ENCODE results near the gene C1QA.
"Not testable (repeated sequence)": the region's sequence is repeated elsewhere in the genome, so short reads cannot be mapped to it uniquely, and the experiment has no call there.

C1QA gene

GRCh38 chr1:22673486-22674409 lies 37.3 kb downstream of the C1QA start:
- no peak overlapping the region for H3K9ac ChIP-seq
- TF ChIP-seq, protein P1, sequence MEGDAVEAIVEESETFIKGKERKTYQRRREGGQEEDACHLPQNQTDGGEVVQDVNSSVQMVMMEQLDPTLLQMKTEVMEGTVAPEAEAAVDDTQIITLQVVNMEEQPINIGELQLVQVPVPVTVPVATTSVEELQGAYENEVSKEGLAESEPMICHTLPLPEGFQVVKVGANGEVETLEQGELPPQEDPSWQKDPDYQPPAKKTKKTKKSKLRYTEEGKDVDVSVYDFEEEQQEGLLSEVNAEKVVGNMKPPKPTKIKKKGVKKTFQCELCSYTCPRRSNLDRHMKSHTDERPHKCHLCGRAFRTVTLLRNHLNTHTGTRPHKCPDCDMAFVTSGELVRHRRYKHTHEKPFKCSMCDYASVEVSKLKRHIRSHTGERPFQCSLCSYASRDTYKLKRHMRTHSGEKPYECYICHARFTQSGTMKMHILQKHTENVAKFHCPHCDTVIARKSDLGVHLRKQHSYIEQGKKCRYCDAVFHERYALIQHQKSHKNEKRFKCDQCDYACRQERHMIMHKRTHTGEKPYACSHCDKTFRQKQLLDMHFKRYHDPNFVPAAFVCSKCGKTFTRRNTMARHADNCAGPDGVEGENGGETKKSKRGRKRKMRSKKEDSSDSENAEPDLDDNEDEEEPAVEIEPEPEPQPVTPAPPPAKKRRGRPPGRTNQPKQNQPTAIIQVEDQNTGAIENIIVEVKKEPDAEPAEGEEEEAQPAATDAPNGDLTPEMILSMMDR (conservative IDR thresholded peaks at IDR 0.05; ENCODE audit: low read depth, low read length) = peak; percentile 61
- no peak overlapping the region for H3K27ac ChIP-seq
- H3K27me3 ChIP-seq (ENCODE audit: insufficient read depth, low read depth) = peaks cover 64% of the 10 kb centered on the region
- no peaks in the 10 kb centered on the region for H3K79me2 ChIP-seq (ENCODE audit: insufficient read depth, low read depth)
- no peak overlapping the region for H2AFZ ChIP-seq (ENCODE audit: low read depth)
- H3K4me3 ChIP-seq (IDR thresholded peaks at IDR 0.05; ENCODE audit: insufficient read depth, low read depth, low read length) = no peak overlapping the region
- H3K4me2 ChIP-seq = no peak overlapping the region
- no peaks in the 10 kb centered on the region for H3K36me3 ChIP-seq (ENCODE audit: insufficient read depth)
- H3K4me1 ChIP-seq (ENCODE audit: low read depth, poor library complexity, severe bottlenecking) = no peaks in the 10 kb centered on the region
- no peaks in the 10 kb centered on the region for H4K20me1 ChIP-seq (ENCODE audit: insufficient read depth)

DNA sequence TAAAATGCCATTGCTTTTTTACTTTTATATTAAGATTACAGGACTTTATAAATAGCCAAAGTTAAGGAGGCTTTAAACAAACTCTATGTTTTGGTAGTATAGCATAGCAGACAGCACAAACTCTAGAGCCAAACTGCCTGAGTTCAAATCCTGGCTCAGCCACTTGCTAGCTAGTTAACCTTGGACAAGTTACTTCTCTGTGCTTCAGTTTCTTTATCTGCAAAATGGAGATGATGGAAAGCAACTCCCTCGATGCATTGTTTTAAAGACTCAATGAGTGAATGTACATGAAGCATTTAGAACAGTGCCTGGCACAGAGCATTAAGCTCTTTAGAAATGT lies 38.0 kb downstream of the C1QA start:
- Histone ChIP-seq H2AFZ (ENCODE audit: low read depth) (no peak overlapping the region), H3K4me2 (no peak overlapping the region), H3K9ac (no peak overlapping the region), H3K4me3 (IDR thresholded peaks at IDR 0.05; ENCODE audit: insufficient read depth, low read depth, low read length) (no peak overlapping the region), H4K20me1 (ENCODE audit: insufficient read depth) (no peaks in the 10 kb centered on the region), H3K79me2 (ENCODE audit: insufficient read depth, low read depth) (no peaks in the 10 kb centered on the region), H3K4me1 (ENCODE audit: low read depth, poor library complexity, severe bottlenecking) (no peaks in the 10 kb centered on the region), H3K36me3 (ENCODE audit: insufficient read depth) (no peaks in the 10 kb centered on the region), H3K27ac (no peak overlapping the region), H3K27me3 (ENCODE audit: insufficient read depth, low read depth) (peaks cover 58% of the 10 kb centered on the region)
- TF ChIP-seq, protein P1 (conservative IDR thresholded peaks at IDR 0.05; ENCODE audit: low read depth, low read length) = 0 out of 2 replicates have a peak, but pooled peaks have one; percentile 18

DNA sequence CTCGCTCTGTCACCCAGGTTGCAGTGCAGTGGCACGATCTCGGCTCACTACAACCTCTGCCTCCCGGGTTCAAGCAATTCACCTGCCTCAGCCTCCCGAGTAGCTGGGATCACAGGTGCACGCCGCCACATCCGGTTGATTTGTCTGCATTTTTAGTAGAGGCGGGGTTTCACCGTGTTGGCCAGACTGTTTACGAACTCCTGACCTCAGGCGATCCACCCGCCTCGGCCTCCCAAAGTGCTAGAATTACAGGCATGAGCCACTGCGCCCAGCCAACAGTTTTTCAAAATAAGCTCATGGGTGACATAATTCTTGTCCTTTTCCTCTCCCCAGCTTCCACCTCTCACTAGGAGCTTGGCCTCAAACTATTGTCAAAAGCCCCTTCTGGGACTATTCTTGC lies 39.7 kb downstream of the C1QA start:
- not testable (repeated sequence) for H3K4me3 ChIP-seq (IDR thresholded peaks at IDR 0.05; ENCODE audit: insufficient read depth, low read depth, low read length); H3K9ac ChIP-seq; H3K4me2 ChIP-seq; H3K27ac ChIP-seq; H2AFZ ChIP-seq (ENCODE audit: low read depth); H3K4me1 ChIP-seq (ENCODE audit: low read depth, poor library complexity, severe bottlenecking); H4K20me1 ChIP-seq (ENCODE audit: insufficient read depth); H3K79me2 ChIP-seq (ENCODE audit: insufficient read depth, low read depth); H3K36me3 ChIP-seq (ENCODE audit: insufficient read depth)
- peaks cover 53% of the 10 kb centered on the region for H3K27me3 ChIP-seq (ENCODE audit: insufficient read depth, low read depth)

GRCh38 chr1:22676916-22677583 lies 40.6 kb downstream of the C1QA start:
- Histone ChIP-seq H3K36me3 (ENCODE audit: insufficient read depth) (no peaks in the 10 kb centered on the region), H3K9ac (no peak overlapping the region), H3K27ac (no peak overlapping the region), H4K20me1 (ENCODE audit: insufficient read depth) (no peaks in the 10 kb centered on the region), H3K4me1 (ENCODE audit: low read depth, poor library complexity, severe bottlenecking) (no peaks in the 10 kb centered on the region), H3K4me3 (IDR thresholded peaks at IDR 0.05; ENCODE audit: insufficient read depth, low read depth, low read length) (no peak overlapping the region), H3K4me2 (no peak overlapping the region), H3K79me2 (ENCODE audit: insufficient read depth, low read depth) (no peaks in the 10 kb centered on the region), H3K27me3 (ENCODE audit: insufficient read depth, low read depth) (peaks cover 54% of the 10 kb centered on the region), H2AFZ (ENCODE audit: low read depth) (no peak overlapping the region)
- TF ChIP-seq, protein P1 (conservative IDR thresholded peaks at IDR 0.05; ENCODE audit: low read depth, low read length) = no peak
